PC-9 (cell line): Measurements from ENCODE around the gene ARHGAP35.

Source experiments
- CTCF ChIP-seq: fragments of 200-600 bp; sonication (generic); conservative IDR thresholded peaks from 2 replicates; pipeline ENCODE4 v1.6.1; 2017; ENCODE audit warnings: mixed run types, antibody characterized with exemption, mild to moderate bottlenecking, moderate library complexity
- EZH2 ChIP-seq: fragments of 200-600 bp; sonication (generic); IDR thresholded peaks from 2 replicates; pipeline ENCODE4 v1.8.0; 2017; ENCODE audit warnings: antibody characterized with exemption, low read depth

- TF ChIP-seq CTCF (no peak), EZH2 (no peak)
Observed at GRCh38 chr19:46844067-46844489, 16.7 kb upstream of the ARHGAP35 start.
